Right renal pelvis (tissue), 4 donors: ENCODE data around the gene MECP2. TPM values are rescaled to one million over a fixed set of nuclear protein-coding genes. Genes with fewer than 3 reads are reported as not detected.
"Not testable (repeated sequence)": the region's sequence is repeated elsewhere in the genome, so short reads cannot be mapped to it uniquely, and the experiment has no call there.

Experiments used
- DNase-seq, 4 donors: peaks; one replicate each; pipeline ENCODE4 v3.0.0-alpha.2; 2013; ENCODE audit warnings: low read depth in 4 of 4, low spot score in 3 of 4, missing footprints in 1 of 4
- polyA plus RNA-seq, 4 donors: library from polyadenylated mRNA; unstranded; fragments of 120-200 nt; gene quantifications; one replicate each; pipeline ENCODE4 v1.2.1, GENCODE V29; 2013; ENCODE audit not compliant: insufficient read length in 4 of 4

MECP2 gene
- polyA plus RNA-seq, 4 donors: 30.2 to 36.9 (median 31.6) TPM

DNA sequence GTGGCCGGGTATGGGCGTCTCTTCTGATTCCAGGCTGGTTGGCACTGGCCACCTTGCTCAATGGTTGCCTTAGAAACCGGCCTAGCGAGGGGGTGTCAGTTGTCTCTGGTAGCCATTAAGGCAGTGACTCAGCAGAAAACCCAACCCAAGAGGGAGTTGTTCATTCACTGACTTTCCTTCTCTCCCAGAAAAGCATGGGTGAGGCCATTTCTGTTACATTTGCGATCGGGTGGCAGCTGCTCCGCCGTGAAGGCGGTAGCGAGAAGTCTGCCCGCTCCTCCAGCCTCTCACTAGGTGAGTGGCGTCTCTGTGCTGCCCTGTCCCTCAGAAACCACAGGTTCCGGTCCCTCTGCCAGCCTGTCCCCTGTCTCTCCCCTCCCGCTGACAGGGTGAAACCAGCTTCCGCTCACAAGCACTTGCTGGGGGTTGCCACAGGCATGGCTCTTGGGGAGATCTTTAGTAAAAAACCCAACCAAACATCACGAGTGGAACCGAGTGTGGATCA is 95.2 kb downstream of the MECP2 start:
- DNase-seq: no peak

DNA sequence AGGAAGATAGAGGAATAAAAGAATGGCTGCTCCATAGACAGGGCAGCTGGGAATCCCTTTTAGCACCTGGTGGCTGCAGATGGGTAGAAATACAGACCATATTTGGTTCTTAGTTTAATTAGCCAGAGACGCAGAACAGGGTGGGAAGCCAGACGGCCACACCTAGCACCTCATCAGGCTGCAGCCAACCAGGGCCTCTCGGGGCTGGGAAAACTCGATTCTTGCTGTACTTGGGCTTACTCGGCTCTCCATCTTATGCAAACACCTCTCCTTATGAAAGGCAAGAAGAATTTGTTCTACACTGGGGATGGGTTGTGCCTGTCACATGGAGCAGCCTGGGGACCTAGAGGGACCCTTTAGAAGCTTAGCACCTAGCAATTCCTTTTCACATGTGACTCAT is 97.5 kb downstream of the MECP2 start:
- no peak for DNase-seq

DNA sequence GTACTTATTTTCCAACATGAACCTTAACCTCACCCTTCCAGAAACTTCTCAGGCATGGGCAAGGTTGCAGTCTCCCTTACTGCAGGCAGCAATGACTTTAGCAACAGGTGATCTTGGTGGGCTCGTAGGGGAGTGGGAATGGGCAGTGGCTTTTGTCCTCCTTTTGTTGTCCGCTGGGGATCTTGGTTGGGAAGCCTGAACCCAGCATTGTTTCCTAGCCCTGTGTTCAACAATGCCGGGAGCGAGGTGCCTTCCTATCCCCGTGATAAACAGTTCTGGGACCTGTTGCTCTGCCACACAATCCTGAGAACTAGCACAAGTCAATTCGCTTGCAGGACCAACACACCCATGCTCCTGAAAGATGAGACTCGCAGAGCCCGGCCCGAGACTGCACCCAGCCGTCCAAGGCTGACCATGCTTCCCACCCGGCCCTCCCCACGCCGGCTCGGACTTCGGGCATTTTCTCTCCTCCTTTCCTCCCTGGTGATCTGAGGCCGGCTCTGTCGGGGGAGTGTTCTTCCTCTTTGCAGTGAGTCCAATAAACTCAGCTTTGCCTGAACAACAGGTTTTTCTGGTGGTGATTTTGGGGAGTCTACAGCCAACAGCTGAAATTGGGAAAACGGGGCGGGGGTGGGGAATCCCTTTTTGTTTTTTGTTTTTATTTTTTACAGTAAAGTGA is 98.0 kb downstream of the MECP2 start:
- DNase-seq: no peak

DNA sequence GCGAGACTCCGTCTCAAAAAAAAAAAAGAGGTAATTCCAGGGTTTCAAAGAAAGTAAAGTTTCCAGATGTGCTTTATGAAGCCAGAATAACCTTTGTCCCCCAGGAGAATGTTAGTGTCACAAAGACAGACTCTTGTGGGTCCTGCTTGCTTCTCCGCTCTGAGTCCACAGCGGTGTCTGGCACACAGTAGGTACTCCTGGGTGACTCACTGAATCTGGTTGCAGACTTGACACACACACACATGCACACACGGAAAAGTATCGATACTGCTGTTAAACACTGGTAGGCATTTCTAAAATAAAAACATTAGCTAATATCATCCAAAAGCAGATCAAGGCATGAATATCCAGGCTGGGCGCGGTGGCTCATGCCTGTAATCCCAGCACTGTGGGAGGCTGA is 102.0 kb downstream of the MECP2 start:
- no peak for DNase-seq

DNA sequence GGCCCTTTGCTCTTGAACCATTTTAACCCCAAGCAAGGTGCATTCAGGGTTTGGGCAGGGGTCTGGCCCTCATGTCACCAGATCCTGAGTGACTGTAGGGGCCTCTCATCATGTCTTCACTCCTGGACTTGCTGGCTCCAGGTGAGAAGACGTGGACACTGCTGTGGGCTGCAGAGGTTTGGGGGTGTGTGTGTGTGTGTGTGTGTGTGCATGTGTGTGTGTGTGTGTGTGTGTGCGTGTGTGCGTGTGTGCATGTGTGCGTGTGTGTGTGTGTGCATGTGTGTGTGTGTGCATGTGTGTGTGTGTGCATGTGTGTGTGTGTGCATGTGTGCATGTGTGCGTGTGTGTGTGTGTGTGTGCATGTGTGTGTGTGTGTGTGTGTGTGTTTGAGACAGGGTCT is 103.1 kb downstream of the MECP2 start:
- not testable (repeated sequence) for DNase-seq

DNA sequence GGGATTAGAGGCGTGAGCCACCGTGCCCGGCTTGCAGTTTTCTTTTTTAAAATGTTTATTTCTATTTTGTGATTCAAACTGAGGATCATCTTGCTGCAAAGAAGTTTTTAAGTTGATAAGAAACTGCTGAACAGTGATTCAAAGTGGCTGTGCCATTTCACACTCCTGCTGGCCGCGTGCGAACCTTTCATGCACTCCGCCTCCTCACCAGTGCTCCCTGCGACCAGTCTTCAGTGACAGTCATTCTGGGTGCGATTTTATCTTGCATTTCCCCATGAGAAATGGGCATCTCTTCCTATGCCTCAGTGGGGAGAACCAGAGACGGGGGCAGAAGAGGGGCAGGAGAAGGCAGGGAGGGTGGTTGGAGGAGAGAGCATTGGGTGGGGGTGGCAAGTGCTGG is 103.5 kb downstream of the MECP2 start:
- no peak for DNase-seq

DNA sequence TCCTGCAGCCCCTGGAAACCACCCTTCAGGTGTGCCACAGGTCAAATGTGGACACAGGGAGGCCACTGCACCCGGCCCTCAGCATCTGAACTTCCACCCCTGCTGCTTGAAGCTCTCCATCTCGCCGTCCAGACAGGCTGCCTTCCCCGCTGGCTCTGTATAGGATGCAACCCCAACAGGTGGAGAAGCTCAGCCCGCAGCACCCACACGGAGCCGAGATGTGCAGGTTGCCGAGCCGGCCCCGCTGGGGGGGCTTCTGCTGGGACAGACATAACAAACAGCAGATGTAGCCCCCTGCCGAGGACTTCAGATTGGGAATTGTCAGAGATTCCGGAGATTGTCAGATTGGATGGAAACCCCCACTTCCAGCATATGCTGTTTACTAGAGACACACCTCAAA is 104.4 kb downstream of the MECP2 start:
- no peak for DNase-seq

DNA sequence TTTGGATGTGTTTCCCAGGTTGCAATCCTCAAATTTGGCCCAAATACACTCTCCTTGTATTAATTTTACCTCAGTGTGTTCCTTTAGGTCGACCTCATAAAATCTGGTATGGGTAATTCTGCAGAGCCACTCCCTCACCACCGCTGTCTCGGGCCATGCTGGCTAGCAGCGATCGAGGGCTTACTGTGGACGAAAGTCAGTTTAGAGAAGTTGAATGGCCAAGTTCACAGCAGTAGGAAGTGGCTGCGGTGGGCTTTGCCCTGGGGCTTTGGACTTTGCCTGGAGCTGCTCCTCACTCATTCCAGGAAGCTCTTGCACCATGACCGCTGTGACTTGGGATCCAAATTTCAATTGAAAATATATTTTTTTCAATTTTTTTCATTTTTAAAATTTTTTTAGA is 105.3 kb downstream of the MECP2 start:
- no peak for DNase-seq

DNA sequence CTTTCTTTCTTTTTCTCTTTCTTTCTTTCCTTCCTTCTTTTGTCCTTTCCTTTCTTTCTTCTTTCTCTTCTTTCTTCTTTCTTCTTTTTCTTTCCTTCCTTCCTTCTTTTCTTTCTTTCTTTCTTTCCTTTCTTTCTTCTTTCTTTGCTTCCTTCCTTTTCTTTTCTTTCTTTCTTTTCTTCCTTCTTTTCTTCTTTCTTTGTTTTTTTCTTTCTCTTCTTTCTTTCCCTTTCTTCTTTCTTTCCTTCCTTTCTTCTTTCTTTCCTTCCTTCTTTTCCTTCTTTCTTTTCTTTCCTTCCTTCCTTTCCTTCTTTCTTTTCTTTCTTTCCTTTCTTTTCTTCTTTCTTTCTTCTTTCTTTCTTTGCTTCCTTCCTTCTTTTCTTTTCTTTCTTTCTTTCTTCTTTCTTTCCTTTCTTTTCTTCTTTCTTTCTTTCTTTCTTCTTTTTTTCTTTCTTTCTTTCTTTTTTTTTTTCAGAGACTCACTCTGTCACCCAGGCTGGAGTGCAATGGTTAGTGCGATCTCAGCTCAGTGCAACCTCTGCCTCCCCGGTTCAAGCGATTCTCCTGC is 106.4 kb downstream of the MECP2 start:
- DNase-seq: no peak

DNA sequence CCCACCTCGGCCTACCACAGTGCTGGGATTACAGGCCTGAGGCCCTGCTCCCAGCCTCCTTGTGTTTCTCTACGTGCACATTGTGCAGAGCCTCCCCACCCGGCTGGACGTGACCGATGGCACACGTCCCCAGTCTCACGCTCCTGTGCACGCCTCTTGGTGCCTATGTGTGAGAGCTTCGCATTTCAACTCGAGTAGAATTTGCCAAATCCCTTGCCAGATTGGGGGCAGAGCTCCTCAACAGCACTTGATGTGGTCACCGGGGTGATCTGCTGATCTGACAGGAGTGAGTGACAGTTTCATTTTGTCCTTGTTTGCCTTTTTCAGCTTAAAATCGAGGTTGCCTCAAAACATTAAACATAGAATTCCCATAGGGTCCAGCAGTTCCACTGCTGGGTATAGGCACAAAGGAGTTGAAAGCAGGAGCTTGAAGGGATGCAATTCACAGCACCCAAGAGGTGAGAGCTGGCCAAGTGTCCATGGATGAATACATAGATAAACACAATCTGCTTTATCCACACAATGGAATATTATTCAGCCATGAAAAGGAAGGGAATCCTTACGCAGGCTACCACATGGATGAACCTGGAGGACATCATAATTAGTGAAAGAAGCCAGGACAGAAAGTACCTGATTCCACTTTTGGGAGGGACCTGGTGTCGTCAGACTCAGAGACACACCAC is 107.4 kb downstream of the MECP2 start:
- DNase-seq: no peak

DNA sequence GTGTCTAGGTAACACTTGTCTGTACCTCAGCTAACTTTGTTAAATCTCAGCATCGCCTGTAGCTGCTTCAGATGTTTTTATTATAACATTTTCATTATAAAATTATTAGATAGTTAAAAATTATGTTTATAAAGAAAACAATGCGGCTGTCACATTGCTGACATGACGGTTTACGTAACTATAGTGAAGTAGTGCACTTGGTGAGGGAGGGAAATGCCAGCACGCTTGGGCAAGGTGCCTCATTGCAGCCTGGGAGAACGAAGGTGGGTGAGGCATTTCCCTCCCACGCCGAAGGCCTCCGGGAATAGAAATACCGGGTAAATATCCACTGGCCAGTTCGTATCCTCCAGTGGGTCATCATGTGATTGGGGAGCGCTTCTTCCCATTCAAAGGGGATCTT is 109.0 kb downstream of the MECP2 start:
- DNase-seq: no peak

DNA sequence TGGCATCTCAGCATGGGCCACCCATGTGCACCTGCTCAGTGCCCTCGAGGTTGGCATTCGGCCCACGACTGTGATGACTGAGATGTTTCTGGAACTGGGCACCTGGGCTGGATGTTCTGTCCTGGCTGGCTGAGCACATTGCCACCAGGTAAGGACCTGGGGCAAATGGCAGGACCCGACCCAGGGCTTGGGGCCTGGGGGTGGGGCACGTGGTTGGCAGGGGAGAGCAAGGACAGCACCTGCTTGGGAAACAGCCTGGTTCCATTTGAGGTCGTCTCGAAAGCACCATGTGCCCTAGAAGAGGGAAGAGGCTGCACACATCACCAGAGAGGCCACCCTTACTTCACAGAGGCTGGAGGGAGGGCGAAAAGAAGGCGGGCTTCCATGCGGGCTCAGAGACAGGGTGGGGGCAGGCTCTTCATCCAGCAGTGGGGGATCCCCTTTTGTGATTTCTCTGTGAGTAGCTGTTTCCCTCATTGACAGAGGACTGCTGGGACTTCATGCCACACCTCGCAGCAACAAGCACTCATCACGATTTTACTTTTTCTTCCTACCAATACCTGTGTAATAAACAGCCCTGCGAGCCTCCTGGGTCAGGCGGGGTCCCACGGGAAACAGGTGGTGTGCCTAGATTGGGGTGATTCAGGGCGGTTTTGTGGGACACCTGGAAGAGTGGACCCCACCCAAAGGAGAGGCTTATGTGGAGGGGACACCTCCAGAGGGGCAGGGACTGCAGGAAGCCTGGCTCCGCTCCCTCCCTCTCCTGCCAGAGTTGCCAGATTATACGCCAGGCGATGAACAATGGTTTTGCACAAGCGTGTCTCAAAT is 113.0 kb downstream of the MECP2 start:
- no peak for DNase-seq

DNA sequence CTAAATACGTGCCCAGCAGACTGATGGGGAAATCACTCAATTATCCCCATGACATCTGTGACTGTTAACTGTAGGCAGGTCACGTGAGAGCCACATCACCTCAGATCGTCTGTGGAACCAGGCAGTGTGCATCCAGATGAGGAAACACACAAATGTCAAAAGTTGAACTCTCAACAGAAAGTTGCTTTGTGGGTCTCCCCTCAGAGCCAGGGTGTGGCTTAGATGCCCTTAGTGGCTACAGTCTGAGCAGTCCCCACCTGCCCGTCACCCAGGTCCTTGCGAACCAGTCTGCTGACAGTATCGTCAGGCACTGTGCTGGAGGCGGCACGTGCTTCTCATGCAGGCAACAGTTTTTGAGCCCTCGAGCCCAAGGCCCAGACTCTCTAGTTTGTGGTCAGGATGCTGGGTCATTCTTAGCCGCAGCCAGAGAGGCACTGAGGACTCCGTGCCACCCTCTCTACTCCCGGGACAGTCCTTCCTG is 114.2 kb downstream of the MECP2 start:
- no peak for DNase-seq

DNA sequence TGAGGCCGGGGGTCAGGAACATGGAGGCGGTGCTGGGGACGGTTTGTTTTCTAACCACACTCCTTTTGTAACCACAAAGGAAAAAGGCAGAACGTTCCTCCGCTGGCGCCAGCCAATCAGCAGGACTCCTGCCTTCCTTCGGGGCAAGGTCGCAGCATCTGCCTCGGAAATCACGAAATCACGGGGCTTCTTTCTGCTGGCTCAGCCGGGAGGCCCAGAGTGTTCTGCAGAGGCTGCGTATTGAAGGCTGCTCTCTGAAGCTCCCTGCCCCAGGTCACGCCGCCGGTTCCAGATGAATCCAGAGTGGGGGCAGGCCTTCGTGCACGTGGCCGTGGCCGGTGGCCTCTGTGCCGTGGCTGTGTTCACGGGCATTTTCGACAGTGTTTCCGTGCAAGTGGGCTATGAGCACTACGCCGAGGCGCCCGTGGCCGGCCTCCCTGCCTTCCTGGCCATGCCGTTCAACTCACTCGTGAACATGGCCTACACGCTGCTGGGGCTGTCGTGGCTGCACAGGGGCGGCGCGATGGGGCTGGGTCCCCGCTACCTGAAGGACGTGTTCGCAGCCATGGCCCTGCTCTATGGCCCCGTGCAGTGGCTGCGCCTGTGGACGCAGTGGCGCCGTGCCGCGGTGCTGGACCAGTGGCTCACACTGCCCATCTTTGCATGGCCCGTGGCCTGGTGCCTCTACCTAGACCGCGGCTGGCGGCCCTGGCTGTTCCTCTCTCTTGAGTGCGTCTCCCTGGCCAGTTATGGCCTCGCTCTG is 115.6 kb downstream of the MECP2 start:
- DNase-seq: no peak

DNA sequence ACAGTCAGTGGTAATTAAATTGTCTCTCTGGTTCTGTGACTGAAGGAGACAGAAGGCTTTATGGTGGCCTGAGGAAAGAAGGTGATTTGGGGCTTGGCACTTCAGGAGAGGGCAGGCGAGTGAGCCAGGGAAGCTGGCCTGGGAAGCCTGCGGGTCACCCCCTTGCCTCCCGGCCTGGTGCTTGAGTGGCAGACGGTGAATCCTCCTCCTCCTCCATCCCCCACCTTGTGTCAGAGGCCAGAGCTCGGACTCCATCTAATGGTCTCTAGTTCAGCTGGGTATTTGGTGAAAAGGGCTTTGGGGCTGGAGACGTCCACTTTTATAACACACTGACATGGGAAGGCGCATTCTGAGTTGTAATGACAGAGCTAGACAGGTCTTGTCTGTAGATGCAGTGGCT is 116.3 kb downstream of the MECP2 start:
- DNase-seq: no peak

DNA sequence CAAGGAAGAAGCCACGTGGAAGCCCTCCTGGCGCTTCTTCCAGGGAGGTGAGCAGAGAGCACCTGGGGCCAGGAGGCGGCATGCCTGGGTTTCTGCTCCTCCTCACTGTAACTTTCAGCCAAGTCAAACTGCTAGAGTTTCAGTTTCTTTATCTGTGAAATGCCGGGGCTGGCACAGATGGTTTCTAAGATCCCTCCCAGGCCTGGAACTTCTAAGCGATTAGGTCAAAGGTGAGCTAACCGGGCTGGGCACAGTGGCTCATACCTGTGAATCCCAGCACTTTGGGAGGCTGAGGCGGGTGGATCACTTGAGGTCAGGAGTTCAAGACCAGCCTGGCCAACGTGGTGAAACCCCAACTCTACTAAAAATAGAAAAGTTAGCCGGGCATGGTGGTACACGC is 117.1 kb downstream of the MECP2 start:
- not testable (repeated sequence) for DNase-seq

DNA sequence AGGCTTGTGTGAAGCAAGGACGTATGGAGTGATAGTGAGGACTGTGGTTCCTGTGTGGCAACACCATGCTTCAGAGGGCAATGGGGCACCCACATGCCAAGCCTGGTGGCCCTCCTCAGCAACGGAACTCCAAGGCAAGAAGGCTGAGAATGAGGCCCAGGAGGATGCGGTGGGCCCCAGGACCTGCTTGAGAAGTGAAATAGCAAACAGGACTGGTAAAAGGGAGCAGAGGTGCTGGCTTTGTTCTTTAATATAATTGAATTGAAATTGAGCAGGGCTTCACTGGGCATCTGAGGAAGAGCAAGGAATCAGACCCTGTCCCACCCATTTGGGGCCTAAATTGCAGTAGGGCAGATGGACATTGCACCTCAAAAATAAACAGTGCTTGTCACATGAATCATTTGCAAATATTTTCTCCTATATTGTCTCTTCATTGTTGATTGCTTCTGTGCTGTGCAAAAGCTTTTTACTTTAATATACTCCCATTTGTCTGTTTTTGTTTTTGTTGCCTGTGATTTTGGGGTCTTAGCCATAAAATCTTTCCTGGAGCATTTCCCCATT is 122.7 kb downstream of the MECP2 start:
- no peak for DNase-seq

DNA sequence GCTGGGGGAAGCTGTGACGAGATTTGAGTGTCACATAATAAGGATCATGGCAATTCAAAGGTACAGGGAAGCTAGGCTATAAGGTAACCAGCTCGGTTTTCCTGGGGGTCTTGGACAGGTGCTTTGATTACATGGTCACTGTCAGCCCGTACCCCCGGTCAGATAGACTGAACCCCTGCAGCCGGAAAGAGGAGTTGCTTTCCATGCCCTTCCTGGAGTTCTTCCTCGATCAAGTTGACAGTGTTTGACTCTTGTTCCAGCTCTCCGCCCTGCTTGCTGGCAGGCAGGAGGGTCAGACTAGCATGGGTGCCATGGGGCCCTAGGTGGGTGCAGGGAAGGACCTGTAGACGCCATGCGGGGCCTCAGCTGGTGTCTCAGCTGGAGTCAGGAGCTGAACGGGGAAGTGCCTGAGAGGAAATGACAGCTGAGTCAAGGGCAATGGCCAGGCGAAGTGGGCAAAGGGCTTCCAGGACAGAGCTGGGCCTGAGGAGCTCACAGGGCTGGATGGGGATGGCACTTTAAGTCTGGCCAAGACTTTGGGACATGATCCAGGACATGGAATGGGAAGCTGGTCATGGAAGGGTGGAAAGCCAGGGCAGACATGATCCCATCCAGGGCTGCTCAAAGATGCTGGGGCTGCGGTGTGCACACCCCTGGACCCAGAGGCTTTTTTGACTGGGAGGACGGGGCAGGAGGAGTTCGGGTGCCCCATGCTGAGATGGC is 123.4 kb downstream of the MECP2 start:
- DNase-seq: no peak
